GM12878 (cell line): ENCODE data around the gene LANCL2. TPM values are rescaled to one million over a fixed set of nuclear protein-coding genes. Genes with fewer than 3 reads are reported as not detected.
"Not testable (repeated sequence)": the region's sequence is repeated elsewhere in the genome, so short reads cannot be mapped to it uniquely, and the experiment has no call there.

Experiments
- ATAC-seq: fragments of 200-7000 bp; cut with Tn5 transposase; 3 replicates; pipeline ENCODE4 v1.9.1; 2020; ENCODE audit warnings: mild to moderate bottlenecking, moderate library complexity
- BruUV-seq: library from RNA; stranded (reverse); fragments of 400-500 nt; replicated peaks from 2 replicates; lab custom pipeline; 2021; lab: Mats Ljungman, UMichigan
- CTCF ChIA-PET: fragments of 300-600 bp; sonication (Branson Sonifier 250); formaldehyde crosslinking; extraction: SDS; loops from one replicate; lab custom pipeline; 2021; ENCODE audit warnings: inconsistent platforms; lab: Yijun Ruan, JAX
- POLR2A ChIA-PET: fragments of 350-600 bp; formaldehyde crosslinking; extraction: SDS; loops from one replicate; lab custom pipeline; 2021; ENCODE audit warnings: inconsistent platforms; lab: Charles Lee
- RAD21 ChIA-PET: fragments of 300-600 bp; sonication (Branson Sonifier 250); formaldehyde crosslinking; loops from one replicate; lab custom pipeline; 2023; ENCODE audit warnings: antibody characterized with exemption; ENCODE audit not compliant: unreplicated experiment; lab: Charles Lee
- SMC1A ChIA-PET: fragments of 300-600 bp; sonication (Branson Sonifier 250); formaldehyde crosslinking; loops from one replicate; lab custom pipeline; 2023; ENCODE audit not compliant: unreplicated experiment, uncharacterized antibody; lab: Charles Lee
- DNase-seq: peaks from one replicate; pipeline ENCODE4 v3.0.0-alpha.2; 2011; ENCODE audit warnings: low read depth, low spot score
- FAIRE-seq: peaks from 3 replicates; lab custom pipeline; 2011; peaks lifted over from hg19 to GRCh38; lab: Jason Lieb, UNC
- H2AFZ ChIP-seq: 2 replicates; pipeline ENCODE4 v1.6.0; 2011; ENCODE audit warnings: low read depth, low read length, control low read depth; ENCODE audit not compliant: control insufficient read depth
- H3K27ac ChIP-seq: 2 replicates; pipeline ENCODE4 v1.5.1; 2011; ENCODE audit warnings: control low read depth; ENCODE audit not compliant: control insufficient read depth, insufficient read depth
- H3K27me3 ChIP-seq, 2 experiments: replicated peaks in 1 of 2; 2 replicates each; pipeline versions ENCODE4 v1.6.0 to v1.6.1; 2011; ENCODE audit warnings: low read length in 1 of 2; ENCODE audit not compliant: control insufficient read depth in 2 of 2, insufficient read depth in 2 of 2
- H3K36me3 ChIP-seq, 2 experiments: 2 replicates each; pipeline ENCODE4 v1.5.1; 2011; ENCODE audit warnings: low read length in 1 of 2; ENCODE audit not compliant: control insufficient read depth in 2 of 2, insufficient read depth in 2 of 2
- H3K4me1 ChIP-seq: 2 replicates; pipeline ENCODE4 v1.6.1; 2011; ENCODE audit warnings: mild to moderate bottlenecking, low read length, moderate library complexity, mixed read lengths; ENCODE audit not compliant: control insufficient read depth, insufficient read depth
- H3K4me2 ChIP-seq: 2 replicates; pipeline ENCODE4 v1.6.0; 2011; ENCODE audit warnings: control low read depth; ENCODE audit not compliant: control insufficient read depth, insufficient read depth
- H3K4me3 ChIP-seq: fragments of 200-600 bp; sonication (generic); 2 replicates; pipeline ENCODE4 v1.5.1; 2016
- H3K79me2 ChIP-seq: 2 replicates; pipeline ENCODE4 v1.6.0; 2011; ENCODE audit warnings: low read length; ENCODE audit not compliant: control insufficient read depth, insufficient read depth
- H3K9ac ChIP-seq: 2 replicates; pipeline ENCODE4 v1.8.0; 2011; ENCODE audit warnings: low read length, control low read depth, mixed read lengths; ENCODE audit not compliant: control insufficient read depth, insufficient read depth
- H3K9me3 ChIP-seq: replicated peaks from 3 replicates; pipeline ENCODE4 v1.5.1; 2011; ENCODE audit warnings: mild to moderate bottlenecking, low read length; ENCODE audit not compliant: control insufficient read depth, insufficient read depth
- H4K20me1 ChIP-seq: 2 replicates; pipeline ENCODE4 v1.6.0; 2011; ENCODE audit not compliant: control insufficient read depth, insufficient read depth
- CUX1 ChIP-seq: IDR thresholded peaks from 2 replicates; pipeline ENCODE4 v1.6.1; 2012; ENCODE audit warnings: improper control_type of control experiment, low read depth, low read length; ENCODE audit not compliant: insufficient replicate concordance
- RUNX3 ChIP-seq: IDR thresholded peaks from 2 replicates; pipeline ENCODE4 v1.6.1; 2012; ENCODE audit warnings: low read length, inconsistent platforms
- WGBS: methylation state at CpG from one replicate; pipeline ENCODE4 v1.1.6; 2016; ENCODE audit warnings: low lambda C conversion rate; ENCODE audit not compliant: insufficient replicate concordance, insufficient coverage; ENCODE audit errors: missing lambda C conversion rate; 5-methylcytosine and 5-hydroxymethylcytosine counted together
- in situ Hi-C: fragments of 300-500 bp; cut with MboI; formaldehyde crosslinking; loops from 9 replicates; pipeline ENCODE4 v1.14.3; 2018; ENCODE audit warnings: mixed read lengths
- intact Hi-C: fragments of 100-400 bp; cut with micrococcal nuclease; formaldehyde crosslinking; loops from one replicate; pipeline ENCODE4 v1.14.2; 2022; ENCODE audit not compliant: unreplicated experiment
- polyA plus RNA-seq, 11 experiments: library from polyadenylated mRNA; depleted of rRNA in 4 of 11; unstranded in 6 of 11; stranded (reverse) in 5 of 11; fragments of >200 nt; fragmentation: Nextera tagmentation in 4 of 11; fragmentation: Illumina TruSeq in 1 of 11; extraction: Ambion mirVana in 4 of 11; extraction: Trizol in 1 of 11; gene quantifications; 1 replicate in 1 of 11; 2 replicates in 10 of 11; pipeline versions ENCODE4 v1.2.1 to v1.2.3, GENCODE V29; 2011 to 2016; ENCODE audit warnings: inconsistent platforms in 2 of 11, missing spikeins in 2 of 11, low read depth in 1 of 11
- total RNA-seq, 4 experiments: library from RNA; depleted of rRNA in 3 of 4; stranded (reverse); fragments of >200 nt in 3 of 4; fragmentation: Illumina TruSeq in 1 of 4; extraction: Trizol in 1 of 4; gene quantifications; 2 replicates each; pipeline versions ENCODE4 v1.2.1 to v1.2.3, GENCODE V29; 2013 to 2021

The LANCL2 gene
- total and polyA plus RNA-seq, 10 of the 15 experiments (the other 5 are each of a cell fraction or from before 2014, with no cell fraction given), result 8.1 to 28.6 (median 16.4) TPM

- not testable (repeated sequence) for H3K36me3 ChIP-seq, H3K4me1 ChIP-seq, FAIRE-seq, BruUV-seq, DNase-seq, H4K20me1 ChIP-seq, ATAC-seq, H3K9ac ChIP-seq, H2AFZ ChIP-seq, H3K27ac ChIP-seq, H3K4me3 ChIP-seq, H3K27me3 ChIP-seq, H3K4me2 ChIP-seq, H3K9me3 ChIP-seq, H3K79me2 ChIP-seq
- SMC1A ChIA-PET, result interaction anchor here (0.6 to 6.7 kb wide), 2 partner anchors 138 to 1331 kb away, joined by 3 to 140 read pairs; no protein-coding TSS in a partner anchor
- CTCF ChIA-PET, result interaction anchor here (0.6 to 6.9 kb wide), 2 partner anchors 133 to 289 kb away, joined by 3 to 322 read pairs; no protein-coding TSS in a partner anchor
- intact Hi-C loops, result loop anchor here (5.0 kb wide), 1 partner anchor 645 kb away; no protein-coding TSS in a partner anchor
- 97% methylated on average over 4 of the region's 4 CpGs for WGBS
- POLR2A ChIA-PET, result interaction anchor here (0.6 kb wide), 1 partner anchor 31 kb away, joined by 4 read pairs; no protein-coding TSS in a partner anchor
- in situ Hi-C loops, result loop anchor here (25.0 kb wide), 1 partner anchor 655 kb away; the partner anchor contains the start of gene SEC61G
- RAD21 ChIA-PET, result interaction anchor here (1.7 kb wide), 1 partner anchor 137 kb away, joined by 3 read pairs; no protein-coding TSS in a partner anchor
Measured at GRCh38 chr7:55417456-55417855, 52.3 kb downstream of the LANCL2 start.

- no peak overlapping the region for H3K9ac ChIP-seq
- H3K36me3 ChIP-seq, result no peaks in the 10 kb centered on the region; a peak in 2 of 4 replicates
- intact Hi-C loops, result no loop called here
- FAIRE-seq, result peak; percentile 70
- RAD21 ChIA-PET, result no interaction called here
- no peak overlapping the region for H3K4me2 ChIP-seq
- BruUV-seq, result no TSS peak
- H2AFZ ChIP-seq, result no peak overlapping the region
- WGBS, result 92% methylated on average over 3 of the region's 3 CpGs
- in situ Hi-C loops, result loop anchor here (5.0 to 25.0 kb wide), 2 partner anchors 143 to 658 kb away; partner anchors contain the start of gene SEC61G
- POLR2A ChIA-PET, result interaction anchor here (0.8 kb wide), 1 partner anchor 10 kb away, joined by 7 read pairs; no protein-coding TSS in a partner anchor
- ATAC-seq, result peak; percentile 31; the same call in 2 of the 3 replicates
- CTCF ChIA-PET, result interaction anchor here (1.0 to 1.4 kb wide), 4 partner anchors 132 to 175 kb away, joined by 3 to 8 read pairs (median 4); no protein-coding TSS in a partner anchor
- SMC1A ChIA-PET, result interaction anchor here (0.8 to 1.1 kb wide), 3 partner anchors 114 to 137 kb away, joined by 3 to 4 read pairs (median 3); no protein-coding TSS in a partner anchor
- no peak overlapping the region for H3K4me3 ChIP-seq
- TF ChIP-seq RUNX3 (peak; percentile 32; the same call in 1 of the 2 replicates), CUX1 (no peak)
- no peaks in the 10 kb centered on the region for H3K79me2 ChIP-seq
- DNase-seq, result no peak
- no peak overlapping the region for H3K27ac ChIP-seq
- no peaks in the 10 kb centered on the region for H3K4me1 ChIP-seq
- no peaks in the 10 kb centered on the region for H3K27me3 ChIP-seq
- H3K9me3 ChIP-seq, result no peaks in the 10 kb centered on the region
- no peaks in the 10 kb centered on the region for H4K20me1 ChIP-seq
Measured at GRCh38 chr7:55420530-55420929, 55.4 kb downstream of the LANCL2 start.
